ENCODE measurements around the gene REEP5.

DNA sequence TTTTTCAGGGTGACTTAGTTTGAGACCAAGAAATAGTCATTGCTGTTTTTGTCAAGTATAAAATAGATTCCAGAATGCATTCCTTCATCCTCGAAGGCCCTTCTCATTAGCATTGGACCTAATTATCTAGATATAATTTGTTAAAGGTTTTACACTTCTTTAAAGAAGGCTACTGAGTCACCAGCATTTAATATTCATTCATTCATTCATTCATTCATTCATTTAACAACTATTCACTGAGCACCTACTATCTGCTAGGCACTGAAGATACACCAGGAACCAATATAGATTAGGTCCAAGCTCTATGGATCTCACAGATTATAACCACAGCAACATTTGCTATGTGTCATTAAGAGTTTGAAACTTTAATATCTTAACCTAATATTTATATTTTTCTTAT lies 11.1 kb upstream of the REEP5 start:
- TF ChIP-seq, protein P1, sequence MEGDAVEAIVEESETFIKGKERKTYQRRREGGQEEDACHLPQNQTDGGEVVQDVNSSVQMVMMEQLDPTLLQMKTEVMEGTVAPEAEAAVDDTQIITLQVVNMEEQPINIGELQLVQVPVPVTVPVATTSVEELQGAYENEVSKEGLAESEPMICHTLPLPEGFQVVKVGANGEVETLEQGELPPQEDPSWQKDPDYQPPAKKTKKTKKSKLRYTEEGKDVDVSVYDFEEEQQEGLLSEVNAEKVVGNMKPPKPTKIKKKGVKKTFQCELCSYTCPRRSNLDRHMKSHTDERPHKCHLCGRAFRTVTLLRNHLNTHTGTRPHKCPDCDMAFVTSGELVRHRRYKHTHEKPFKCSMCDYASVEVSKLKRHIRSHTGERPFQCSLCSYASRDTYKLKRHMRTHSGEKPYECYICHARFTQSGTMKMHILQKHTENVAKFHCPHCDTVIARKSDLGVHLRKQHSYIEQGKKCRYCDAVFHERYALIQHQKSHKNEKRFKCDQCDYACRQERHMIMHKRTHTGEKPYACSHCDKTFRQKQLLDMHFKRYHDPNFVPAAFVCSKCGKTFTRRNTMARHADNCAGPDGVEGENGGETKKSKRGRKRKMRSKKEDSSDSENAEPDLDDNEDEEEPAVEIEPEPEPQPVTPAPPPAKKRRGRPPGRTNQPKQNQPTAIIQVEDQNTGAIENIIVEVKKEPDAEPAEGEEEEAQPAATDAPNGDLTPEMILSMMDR (IDR thresholded peaks at IDR 0.05) = no peak
- no peak for TF ChIP-seq EP300 (IDR thresholded peaks at IDR 0.05)
